ENCODE results near the gene CHST11.

Gene CHST11

GRCh38 chr12:104456417-104456949 is at the start of gene CHST11:
TSS of gene CHST11 (plus strand) at chr12:104456948.
- peak; percentile 83 for DNase-seq

- DNase-seq: no peak
Observed at GRCh38 chr12:104407438-104407837, 49.3 kb upstream of the CHST11 start.

DNA sequence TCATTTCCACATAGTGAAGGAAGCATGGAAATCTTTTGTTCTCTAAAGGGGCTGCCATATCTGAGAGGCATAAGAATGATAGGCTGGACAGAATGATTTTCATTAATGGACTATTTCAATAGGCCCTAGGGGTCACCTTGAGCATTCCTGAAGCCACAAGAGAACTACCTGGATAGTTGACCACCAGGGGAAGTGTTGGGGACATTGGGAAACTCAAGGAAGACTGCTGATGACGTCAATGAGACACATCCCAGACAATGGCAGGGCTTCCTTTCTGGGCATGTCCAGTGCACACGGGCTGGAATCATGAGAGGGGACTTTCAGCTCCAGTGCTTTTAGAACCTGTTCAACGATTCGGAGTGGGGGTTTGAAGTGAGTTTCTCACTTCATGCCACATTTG is 48.8 kb upstream of the CHST11 start:
- DNase-seq: no peak

DNA sequence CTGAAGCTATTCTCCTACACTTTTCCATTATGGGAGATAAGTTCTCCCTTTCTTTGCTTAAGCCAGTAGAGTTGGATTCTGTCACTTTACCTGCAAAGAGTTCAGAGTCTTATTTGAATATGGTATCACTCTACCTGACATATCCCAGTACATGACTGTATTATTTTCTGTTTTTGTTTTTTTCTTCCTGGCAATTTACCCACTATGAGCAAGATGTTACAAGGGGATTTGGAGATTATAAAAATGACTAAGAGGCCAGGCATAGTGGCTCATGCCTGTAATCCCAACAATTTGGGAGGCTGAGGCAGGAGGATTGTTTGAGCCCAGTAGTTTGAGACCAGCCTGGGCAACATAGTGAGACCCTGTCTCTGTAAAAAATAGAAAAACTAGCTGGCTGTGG is 46.4 kb upstream of the CHST11 start:
- DNase-seq: no peak

- DNase-seq: no peak
Observed at GRCh38 chr12:104410786-104411185, 46.0 kb upstream of the CHST11 start.

GRCh38 chr12:104411826-104412641 is 44.7 kb upstream of the CHST11 start:
- DNase-seq: no peak

GRCh38 chr12:104412681-104413080 is 44.1 kb upstream of the CHST11 start:
- DNase-seq: no peak

DNA sequence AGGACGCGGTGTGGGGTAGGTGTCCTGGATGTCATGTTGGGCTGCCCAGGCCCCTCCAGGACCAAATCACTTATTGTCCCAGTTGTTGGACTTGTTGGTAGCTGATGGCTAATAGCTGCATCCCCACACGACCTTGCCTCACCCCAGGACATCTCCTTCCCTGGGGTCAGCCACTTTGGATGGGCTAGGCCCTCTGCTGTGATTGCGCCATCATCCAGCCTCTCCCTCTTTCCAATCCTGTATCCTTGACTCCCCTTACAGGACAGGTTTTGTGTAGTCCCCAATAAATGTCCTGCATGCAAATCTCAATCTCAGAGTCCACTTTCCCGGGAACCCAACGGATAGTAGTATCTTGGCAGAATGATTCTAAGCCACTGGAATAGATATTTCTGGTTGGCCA is 43.4 kb upstream of the CHST11 start:
- no peak for DNase-seq

- DNase-seq: no peak
Observed at GRCh38 chr12:104414581-104415341, 42.0 kb upstream of the CHST11 start.

DNA sequence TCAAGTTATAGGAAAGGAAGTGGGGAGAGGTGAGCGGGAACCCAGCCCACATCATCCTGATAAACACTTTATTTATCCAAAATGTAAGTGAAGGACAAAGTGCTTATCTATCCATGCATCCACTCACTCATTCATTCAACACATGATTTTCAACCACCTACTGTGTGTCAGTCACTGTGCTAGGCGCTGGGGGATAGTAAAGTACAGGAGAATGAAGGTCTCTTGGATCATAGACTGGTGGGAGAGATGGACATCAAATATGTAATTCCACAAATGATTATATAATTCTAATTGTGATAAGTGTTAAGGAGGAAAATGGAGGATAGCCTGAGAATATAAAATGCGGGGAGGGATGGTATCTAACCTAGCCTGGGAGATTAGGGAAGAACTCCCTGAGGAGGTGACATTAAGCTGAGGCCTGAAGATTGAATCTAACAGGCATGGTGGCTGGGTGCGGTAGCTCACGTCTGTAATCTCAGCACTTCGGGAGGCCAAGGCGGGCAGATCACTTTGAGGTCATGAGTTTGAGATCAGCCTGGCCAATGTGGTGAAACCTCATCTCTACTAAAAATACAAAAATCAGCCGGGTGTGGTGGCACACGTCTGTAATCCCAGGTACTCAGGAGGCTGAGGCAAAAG is 41.3 kb upstream of the CHST11 start:
- no peak for DNase-seq

DNA sequence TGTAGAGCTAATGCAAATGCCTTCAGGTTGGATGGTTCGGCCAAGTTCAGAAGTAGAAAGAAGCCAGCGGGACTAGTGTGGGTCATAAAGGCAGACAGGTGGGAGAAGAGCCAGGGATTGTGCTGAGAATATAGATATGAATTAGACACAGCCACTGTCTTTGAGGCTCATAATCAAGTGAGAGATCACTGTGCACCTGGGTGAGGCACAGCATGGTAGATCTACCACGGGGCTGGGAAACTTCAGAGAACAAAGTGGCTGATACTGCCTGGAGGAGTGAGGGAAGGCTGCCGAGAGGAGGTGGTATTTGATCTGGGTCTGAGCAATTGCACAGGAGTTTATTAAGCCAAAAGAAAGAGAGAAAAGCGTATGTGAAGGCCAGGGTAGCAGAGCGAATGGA is 40.6 kb upstream of the CHST11 start:
- DNase-seq: no peak

GRCh38 chr12:104416585-104416984 is 40.2 kb upstream of the CHST11 start:
- no peak for DNase-seq

DNA sequence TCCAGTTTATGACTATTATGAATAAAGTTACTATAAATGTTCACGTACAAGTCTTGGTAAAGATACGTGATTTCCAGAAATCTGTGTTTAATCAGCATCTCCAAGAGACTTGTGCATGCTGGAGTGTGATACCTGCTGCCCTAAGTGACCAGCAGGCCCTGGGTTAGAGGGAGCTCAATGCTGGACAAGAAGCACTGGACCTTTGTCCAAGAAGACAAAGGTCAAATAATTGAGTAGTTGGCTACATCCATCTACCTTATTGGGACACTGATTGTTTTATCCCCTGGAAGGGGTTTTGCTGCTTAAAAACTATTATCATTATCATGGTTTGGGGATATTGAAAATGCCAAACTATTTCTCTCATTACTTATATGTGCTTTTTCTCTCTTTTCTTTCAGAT is 37.0 kb upstream of the CHST11 start:
- no peak for DNase-seq

GRCh38 chr12:104420868-104421267 is 35.9 kb upstream of the CHST11 start:
- DNase-seq: no peak

DNA sequence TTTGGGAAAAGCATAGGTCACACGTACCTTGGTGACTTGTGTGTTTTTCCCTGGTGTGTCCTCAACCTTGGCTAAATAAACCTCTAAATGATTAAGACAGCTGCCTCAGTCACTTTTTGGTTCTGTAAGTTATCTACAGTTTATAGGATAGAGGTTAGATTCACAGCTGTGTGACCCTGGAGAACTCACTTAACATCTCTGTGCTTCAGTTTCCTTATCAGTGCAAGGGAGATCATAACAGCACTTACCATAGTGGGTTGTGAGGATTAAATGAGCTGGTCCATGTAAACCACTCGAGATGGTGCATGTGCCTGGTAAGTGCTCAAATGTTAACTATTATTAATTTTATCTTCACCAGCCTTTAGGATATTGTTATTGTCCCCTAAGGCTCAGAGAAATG is 35.4 kb upstream of the CHST11 start:
- no peak for DNase-seq

- no peak for DNase-seq
Observed at GRCh38 chr12:104422441-104422840, 34.3 kb upstream of the CHST11 start.

DNA sequence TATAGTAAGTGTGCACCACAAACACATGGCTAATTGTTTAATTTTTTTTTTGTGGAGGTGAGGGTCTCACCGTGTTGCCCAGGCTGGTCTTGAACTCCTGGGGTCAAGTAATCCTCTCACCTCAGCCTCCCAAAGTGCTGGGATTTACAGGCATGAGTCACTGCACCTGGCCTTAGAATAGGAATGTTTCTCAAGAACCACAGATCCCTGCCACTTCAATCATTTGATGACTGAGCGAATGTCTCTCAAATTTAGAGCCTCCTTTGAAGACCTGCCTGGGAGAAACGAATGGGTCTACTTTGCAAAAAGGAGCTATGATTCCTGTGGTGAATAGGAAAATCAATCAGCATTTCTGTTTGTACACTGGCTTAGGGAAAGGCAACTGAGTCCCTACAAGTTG is 33.5 kb upstream of the CHST11 start:
- DNase-seq: no peak

DNA sequence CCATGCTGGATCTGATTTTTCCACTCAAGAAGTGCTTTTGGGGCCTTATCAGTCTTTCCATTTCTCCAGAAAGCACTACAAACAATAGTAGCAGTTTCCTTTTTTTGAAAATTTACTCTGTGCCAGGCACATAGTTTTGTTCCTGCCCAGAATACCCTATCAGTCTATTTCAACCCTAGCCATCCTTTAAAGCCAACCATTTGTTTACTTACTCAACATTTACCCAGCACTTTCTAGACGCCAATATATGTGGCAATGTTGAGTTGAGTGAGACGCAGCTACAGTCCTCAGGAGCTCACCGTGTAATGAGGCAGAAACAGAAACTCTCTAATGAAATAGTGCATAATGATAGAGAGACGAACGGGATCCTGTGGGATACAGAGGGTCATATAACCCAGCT is 32.9 kb upstream of the CHST11 start:
- DNase-seq: no peak

DNA sequence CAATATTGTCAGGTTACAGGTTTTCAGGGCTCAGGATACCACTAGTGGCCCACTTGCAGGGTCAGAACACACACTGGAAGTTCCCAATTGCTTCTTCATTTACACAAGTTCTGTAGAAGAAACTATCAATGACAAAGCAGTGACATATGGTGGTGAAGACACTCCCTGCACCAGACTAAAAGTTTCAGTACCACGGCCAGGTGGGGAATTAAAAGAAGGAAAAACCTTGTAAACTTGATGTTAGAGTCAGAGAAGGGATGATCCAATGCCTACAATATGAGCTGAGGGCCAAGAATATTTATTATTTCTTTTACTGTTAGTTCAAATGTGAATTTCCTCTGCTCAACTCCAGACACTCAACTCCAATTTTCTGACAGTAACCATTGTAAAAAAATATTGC is 31.8 kb upstream of the CHST11 start:
- DNase-seq: no peak

DNA sequence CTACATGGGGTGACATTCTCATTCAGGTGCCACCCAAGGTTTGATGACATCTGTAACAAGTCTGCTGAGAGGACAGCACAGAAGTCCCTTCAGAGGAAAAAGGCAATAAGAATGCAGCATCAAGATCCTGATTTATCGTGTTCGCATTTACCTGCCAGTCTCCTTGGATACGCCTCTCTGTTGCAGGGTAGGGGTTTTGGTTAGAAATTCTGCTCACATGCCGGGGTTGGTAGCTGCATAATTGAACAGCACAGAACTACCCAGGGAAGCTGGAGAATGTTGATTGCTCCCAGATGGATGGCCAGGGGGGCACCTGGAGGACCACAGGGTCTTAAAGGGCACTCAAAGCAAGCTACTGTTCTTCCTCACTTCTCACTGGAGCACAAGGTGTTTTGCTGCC is 31.1 kb upstream of the CHST11 start:
- no peak for DNase-seq

GRCh38 chr12:104426926-104427546 is 29.7 kb upstream of the CHST11 start:
- no peak for DNase-seq

GRCh38 chr12:104427547-104427938 is 29.2 kb upstream of the CHST11 start:
- DNase-seq: peak; percentile 5

GRCh38 chr12:104433061-104433460 is 23.7 kb upstream of the CHST11 start:
- DNase-seq: no peak

Measured in CD4-positive, alpha-beta T cell treated with Interleukin-10 for 1 hour (primary cell).